B cell (primary cell): ENCODE data around the gene BCKDHA. TPM values are rescaled to one million over a fixed set of nuclear protein-coding genes. Genes with fewer than 3 reads are reported as not detected.
A peak's percentile ranks its signal among the peaks of the same experiment; 100 is the strongest.

Source experiments
- ATAC-seq: fragments of 200-7000 bp; cut with Tn5 transposase; one replicate; pipeline ENCODE4 v1.10.0; 2021; ENCODE audit warnings: low read depth, mild to moderate bottlenecking, moderate number of reproducible peaks, moderate library complexity
- CTCF ChIA-PET: fragments of 350-600 bp; sonication (Branson Sonifier 250); formaldehyde crosslinking; loops from one replicate; lab custom pipeline; 2021; ENCODE audit warnings: antibody characterized with exemption, inconsistent platforms; lab: Charles Lee
- POLR2A ChIA-PET: fragments of 350-600 bp; sonication (Branson Sonifier 250); formaldehyde crosslinking; loops from one replicate; lab custom pipeline; 2021; ENCODE audit warnings: antibody characterized with exemption; lab: Charles Lee
- DNase-seq: peaks from one replicate; pipeline ENCODE4 v3.0.0; 2013
- H2AFZ ChIP-seq: 2 replicates; pipeline ENCODE4 v1.6.1; 2012; ENCODE audit warnings: mild to moderate bottlenecking, low read depth, low read length; ENCODE audit not compliant: insufficient read depth, poor library complexity, severe bottlenecking
- H3K27ac ChIP-seq, 2 donors: 1 replicate in 1 of 2; 2 replicates in 1 of 2; pipeline ENCODE4 v1.5.1; 2012 to 2013; ENCODE audit warnings: low read length in 2 of 2, mild to moderate bottlenecking in 2 of 2, moderate library complexity in 1 of 2
- H3K27me3 ChIP-seq, 4 experiments: fragments of 200-600 bp in 1 of 4; sonication (generic) in 1 of 4; replicated peaks in 1 of 4; 1 replicate in 2 of 4; 2 replicates in 2 of 4; pipeline versions ENCODE4 v1.6.1 to v1.7.0; 2013 to 2016; ENCODE audit warnings: low read length in 3 of 4, mild to moderate bottlenecking in 2 of 4, mixed read lengths in 1 of 4, moderate library complexity in 1 of 4; ENCODE audit not compliant: insufficient read depth in 4 of 4, control insufficient read depth in 3 of 4; ENCODE audit errors: control extremely low read depth in 1 of 4
- H3K36me3 ChIP-seq, 2 experiments: replicated peaks in 1 of 2; 1 replicate in 1 of 2; 2 replicates in 1 of 2; pipeline versions ENCODE4 v1.6.1 to v1.7.1; 2013; ENCODE audit warnings: low read length in 1 of 2; ENCODE audit not compliant: insufficient read depth in 2 of 2, control insufficient read depth in 1 of 2; ENCODE audit errors: control extremely low read depth in 1 of 2, extremely low read depth in 1 of 2
- H3K4me1 ChIP-seq, 2 donors: fragments of 200-600 bp in 1 of 2; sonication (generic) in 1 of 2; 1 replicate in 1 of 2; 2 replicates in 1 of 2; pipeline versions ENCODE4 v1.5.1 to v1.6.1; 2013 to 2017; ENCODE audit warnings: low read length in 2 of 2; ENCODE audit not compliant: control insufficient read depth in 2 of 2, insufficient read depth in 2 of 2
- H3K4me2 ChIP-seq: replicated peaks from 2 replicates; pipeline ENCODE3; 2012; ENCODE audit warnings: mild to moderate bottlenecking, low read depth, low read length; ENCODE audit not compliant: poor library complexity, severe bottlenecking
- H3K4me3 ChIP-seq, 5 experiments: fragments of 200-600 bp in 1 of 5; sonication (generic) in 1 of 5; 1 replicate in 3 of 5; 2 replicates in 2 of 5; pipeline versions ENCODE4 v1.5.1 to v1.7.0; 2011 to 2016; ENCODE audit warnings: low read length in 4 of 5, mild to moderate bottlenecking in 4 of 5, low read depth in 2 of 5, control low read depth in 1 of 5, moderate library complexity in 1 of 5; ENCODE audit not compliant: insufficient read depth in 1 of 5; ENCODE audit errors: control extremely low read depth in 1 of 5, extremely low read depth in 1 of 5
- H3K79me2 ChIP-seq: fragments of 200-600 bp; sonication (generic); one replicate; pipeline ENCODE4 v1.6.0; 2016; ENCODE audit warnings: low read length; ENCODE audit not compliant: control insufficient read depth, insufficient read depth
- H3K9ac ChIP-seq: fragments of 200-600 bp; sonication (generic); 2 replicates; pipeline ENCODE4 v1.6.1; 2017; ENCODE audit warnings: mild to moderate bottlenecking, low read length, moderate library complexity
- H3K9me3 ChIP-seq, 3 donors: one replicate each; pipeline versions ENCODE4 v1.6.1 to v1.7.1; 2013; ENCODE audit warnings: low read length in 2 of 3; ENCODE audit not compliant: control insufficient read depth in 2 of 3, insufficient read depth in 1 of 3; ENCODE audit errors: control extremely low read depth in 1 of 3
- H4K20me1 ChIP-seq: 2 replicates; pipeline ENCODE4 v1.6.0; 2012; ENCODE audit warnings: mild to moderate bottlenecking, low read length; ENCODE audit not compliant: insufficient read depth, control insufficient read depth, poor library complexity, severe bottlenecking
- H3K27ac Mint-ChIP-seq: one replicate; pipeline ENCODE4 v1.8.0; 2021; ENCODE audit warnings: mixed read lengths
- H3K27me3 Mint-ChIP-seq: one replicate; pipeline ENCODE4 v1.8.0; 2021; ENCODE audit warnings: mixed read lengths
- H3K4me1 Mint-ChIP-seq: one replicate; pipeline ENCODE4 v1.8.0; 2021; ENCODE audit warnings: mixed read lengths
- H3K4me3 Mint-ChIP-seq: one replicate; pipeline ENCODE4 v1.8.0; 2021; ENCODE audit warnings: mixed read lengths
- H3K9me3 Mint-ChIP-seq: one replicate; pipeline ENCODE4 v1.8.0; 2022; ENCODE audit warnings: mixed read lengths; ENCODE audit not compliant: insufficient read depth
- EZH2 ChIP-seq: IDR thresholded peaks from 2 replicates; pipeline ENCODE4 v1.6.1; 2012; ENCODE audit warnings: borderline replicate concordance, low read depth, mild to moderate bottlenecking, moderate library complexity, low read length; ENCODE audit not compliant: insufficient read depth, poor library complexity, severe bottlenecking
- WGBS: methylation state at CpG from one replicate; pipeline ENCODE4 v1.1.5; 2013; ENCODE audit warnings: missing lambda C conversion rate; ENCODE audit not compliant: insufficient coverage; 5-methylcytosine and 5-hydroxymethylcytosine counted together
- intact Hi-C: fragments of 100-400 bp; cut with micrococcal nuclease; formaldehyde crosslinking; loops from one replicate; pipeline ENCODE4 v1.10.0; 2022
- polyA plus RNA-seq: library from polyadenylated mRNA; depleted of rRNA; stranded (reverse); fragments of >200 nt; gene quantifications from 2 replicates; pipeline ENCODE4 v1.2.3, GENCODE V29; 2012
- total RNA-seq, 2 donors: library from RNA; stranded (reverse); fragments of 120-200 nt in 1 of 2; gene quantifications; 1 replicate in 1 of 2; 2 replicates in 1 of 2; pipeline versions ENCODE4 v1.2.3 to v1.2.4, GENCODE V29; 2013 to 2022
- TF ChIP-seq, protein P1 (sequence below): fragments of 200-600 bp; IDR thresholded peaks from one replicate; pipeline ENCODE4 v1.8.0; 2022; ENCODE audit warnings: antibody characterized with exemption, mild to moderate bottlenecking

The BCKDHA gene
- total and polyA plus RNA-seq, 2 donors (not counting 1 experiment from before 2014, with no cell fraction given): 20.6 to 39.7 TPM

DNA sequence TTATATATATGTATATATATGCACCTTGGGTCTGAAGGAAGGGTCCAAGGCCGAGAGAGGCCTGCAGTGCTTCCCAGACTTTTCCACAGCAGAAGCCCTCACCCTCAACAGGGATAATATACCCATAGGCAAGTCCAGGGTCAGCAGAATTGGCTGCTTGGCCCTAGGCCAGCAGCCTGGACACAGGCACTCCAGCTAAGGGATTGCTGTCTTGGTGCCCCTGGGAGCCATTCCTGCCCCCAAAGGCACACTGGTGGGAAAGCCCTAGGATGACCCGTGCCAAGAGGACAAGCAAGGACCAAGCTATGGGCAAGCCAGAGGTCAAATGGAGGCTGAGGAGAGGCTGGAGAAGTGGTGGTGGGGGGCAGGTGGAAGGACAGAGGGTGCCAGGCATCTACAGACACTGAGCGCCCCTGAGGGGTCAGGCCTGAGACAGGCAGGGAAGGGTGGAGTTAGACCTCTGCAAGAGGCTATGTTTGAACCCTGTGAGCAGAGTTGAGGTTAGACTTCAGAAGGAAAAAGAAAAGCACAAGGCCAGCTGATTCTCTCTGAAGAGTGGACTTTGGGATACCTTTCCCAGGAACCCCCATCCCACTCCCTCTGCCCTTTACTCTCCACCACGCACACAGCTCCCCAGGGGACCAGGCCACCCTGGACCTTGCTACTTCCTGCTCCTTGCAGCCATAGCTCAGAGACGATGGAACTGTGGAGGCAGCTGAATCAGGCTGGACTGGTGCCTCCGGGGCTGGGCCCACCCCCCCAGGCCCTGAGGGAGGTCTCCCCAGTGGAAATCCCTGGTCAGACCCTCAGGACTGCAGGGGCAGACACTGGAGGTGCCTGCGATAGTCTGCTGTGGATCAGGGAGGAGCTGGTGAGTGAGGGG lies 45.1 kb downstream of the BCKDHA start, which contains the start of gene ERICH4:
TSS of gene ERICH4 (plus strand) at position 684 of the 883 bp plus-strand sequence. CDS start at position 698, 14 bp downstream.
- Histone ChIP-seq H3K9ac (no peak within 1 kb of the TSS), H3K4me3 (no peak within 1 kb of the TSS), H3K9me3 (no peaks in the 10 kb centered on the region), H2AFZ (no peak within 1 kb of the TSS), H3K4me1 (peaks cover 8 to 14% of the 10 kb centered on the region in 2 donors), H3K79me2 (peaks cover 12% of the 10 kb centered on the region), H4K20me1 (no peaks in the 10 kb centered on the region), H3K27ac (no peak within 1 kb of the TSS), H3K4me2 (no peak within 1 kb of the TSS), H3K36me3 (peaks cover 0 to 5% of the 10 kb centered on the region in 2 experiments), H3K27me3 (peaks cover 0 to 4% (median 0%) of the 10 kb centered on the region in 4 experiments)
- Mint-ChIP-seq H3K4me3 (no peak within 1 kb of the TSS), H3K9me3 (no peaks in the 10 kb centered on the region), H3K27me3 (peaks cover 17% of the 10 kb centered on the region), H3K27ac (peak within 1 kb of the TSS; percentile 55), H3K4me1 (peaks cover 11% of the 10 kb centered on the region)
- POLR2A ChIA-PET: interaction anchor here (0.5 kb wide), 1 partner anchor 104 kb away, joined by 4 read pairs; no protein-coding TSS in a partner anchor
- DNase-seq (no peak), ATAC-seq (no peak)
- intact Hi-C loops: no loop called here
- 86% methylated on average over 5 of the region's 7 CpGs for WGBS
- CTCF ChIA-PET: interaction anchor here (0.9 to 1.3 kb wide), 3 partner anchors 104 to 127 kb away, joined by 3 to 7 read pairs (median 3); no protein-coding TSS in a partner anchor
- TF ChIP-seq, protein P1, sequence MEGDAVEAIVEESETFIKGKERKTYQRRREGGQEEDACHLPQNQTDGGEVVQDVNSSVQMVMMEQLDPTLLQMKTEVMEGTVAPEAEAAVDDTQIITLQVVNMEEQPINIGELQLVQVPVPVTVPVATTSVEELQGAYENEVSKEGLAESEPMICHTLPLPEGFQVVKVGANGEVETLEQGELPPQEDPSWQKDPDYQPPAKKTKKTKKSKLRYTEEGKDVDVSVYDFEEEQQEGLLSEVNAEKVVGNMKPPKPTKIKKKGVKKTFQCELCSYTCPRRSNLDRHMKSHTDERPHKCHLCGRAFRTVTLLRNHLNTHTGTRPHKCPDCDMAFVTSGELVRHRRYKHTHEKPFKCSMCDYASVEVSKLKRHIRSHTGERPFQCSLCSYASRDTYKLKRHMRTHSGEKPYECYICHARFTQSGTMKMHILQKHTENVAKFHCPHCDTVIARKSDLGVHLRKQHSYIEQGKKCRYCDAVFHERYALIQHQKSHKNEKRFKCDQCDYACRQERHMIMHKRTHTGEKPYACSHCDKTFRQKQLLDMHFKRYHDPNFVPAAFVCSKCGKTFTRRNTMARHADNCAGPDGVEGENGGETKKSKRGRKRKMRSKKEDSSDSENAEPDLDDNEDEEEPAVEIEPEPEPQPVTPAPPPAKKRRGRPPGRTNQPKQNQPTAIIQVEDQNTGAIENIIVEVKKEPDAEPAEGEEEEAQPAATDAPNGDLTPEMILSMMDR: no peak
- no peak for TF ChIP-seq EZH2
